MM.1S (cell line): ENCODE data around the gene GPR137B.

Experiments
- DNase-seq: peaks from one replicate; pipeline ENCODE4 v3.0.0-alpha.2; 2015
- H2AFZ ChIP-seq: fragments of 300-600 bp; sonication (generic); 2 replicates; pipeline ENCODE4 v1.6.0; 2016; ENCODE audit warnings: antibody characterized with exemption, low read length
- H3F3A ChIP-seq: fragments of 300-600 bp; sonication (generic); 2 replicates; pipeline ENCODE4 v1.6.1; 2016; ENCODE audit warnings: mild to moderate bottlenecking, antibody characterized with exemption, low read length, moderate library complexity, mixed read lengths; ENCODE audit not compliant: insufficient read depth
- H3K27ac ChIP-seq: fragments of 300-600 bp; sonication (generic); 2 replicates; pipeline ENCODE4 v1.5.1; 2016; ENCODE audit warnings: mild to moderate bottlenecking, low read length
- H3K27me3 ChIP-seq: fragments of 300-600 bp; sonication (generic); replicated peaks from 2 replicates; pipeline ENCODE4 v1.6.0; 2016; ENCODE audit warnings: low read length; ENCODE audit not compliant: insufficient read depth
- H3K36me3 ChIP-seq: fragments of 300-600 bp; sonication (generic); replicated peaks from 2 replicates; pipeline ENCODE4 v1.6.1; 2016; ENCODE audit warnings: mild to moderate bottlenecking, low read length, mixed read lengths; ENCODE audit not compliant: insufficient read depth
- H3K4me1 ChIP-seq: fragments of 300-600 bp; sonication (generic); 2 replicates; pipeline ENCODE4 v1.6.1; 2016; ENCODE audit warnings: low read length, mixed read lengths
- H3K4me2 ChIP-seq: fragments of 300-600 bp; sonication (generic); 2 replicates; pipeline ENCODE4 v1.6.0; 2016; ENCODE audit warnings: low read depth, low read length
- H3K4me3 ChIP-seq: fragments of 300-600 bp; sonication (generic); 2 replicates; pipeline ENCODE4 v1.5.1; 2016; ENCODE audit warnings: low read length, mixed read lengths
- H3K79me2 ChIP-seq: fragments of 300-600 bp; sonication (generic); 2 replicates; pipeline ENCODE4 v1.6.1; 2016; ENCODE audit warnings: mixed run types, low read length, mixed read lengths
- H3K9ac ChIP-seq: fragments of 300-600 bp; sonication (generic); 2 replicates; pipeline ENCODE4 v1.6.1; 2016; ENCODE audit warnings: low read length, mixed read lengths
- H3K9me2 ChIP-seq: fragments of 300-600 bp; sonication (generic); replicated peaks from 2 replicates; pipeline ENCODE4 v1.6.1; 2016; ENCODE audit warnings: mild to moderate bottlenecking, low read length, mixed read lengths; ENCODE audit not compliant: insufficient read depth
- H3K9me3 ChIP-seq: fragments of 300-600 bp; sonication (generic); replicated peaks from 2 replicates; pipeline ENCODE4 v1.6.1; 2016; ENCODE audit warnings: mild to moderate bottlenecking, low read length, mixed read lengths; ENCODE audit not compliant: insufficient read depth
- H4K20me1 ChIP-seq: fragments of 300-600 bp; sonication (generic); 2 replicates; pipeline ENCODE4 v1.6.1; 2016; ENCODE audit warnings: mild to moderate bottlenecking, low read length, moderate library complexity, mixed read lengths; ENCODE audit not compliant: insufficient read depth
- CTCF ChIP-seq: fragments of 300-600 bp; sonication (generic); IDR thresholded peaks from 2 replicates; pipeline ENCODE4 v1.5.1; 2016; ENCODE audit warnings: antibody characterized with exemption, low read length, mixed read lengths
- EZH2 ChIP-seq: fragments of 300-600 bp; sonication (generic); optimal IDR thresholded peaks from 2 replicates; pipeline ENCODE3; 2017; ENCODE audit warnings: low read depth, mild to moderate bottlenecking, antibody characterized with exemption, low read length, mixed read lengths
- EZH2phosphoT487 ChIP-seq: fragments of 300-600 bp; sonication (generic); IDR thresholded peaks from 2 replicates; pipeline ENCODE4 v1.6.1; 2018; ENCODE audit warnings: antibody characterized with exemption, low read length

The GPR137B gene

GRCh38 chr1:236103646-236104218 is 38.6 kb upstream of the GPR137B start:
- DNase-seq, result peak; percentile 56
- no peak overlapping the region for H3K27ac ChIP-seq
- no peaks in the 10 kb centered on the region for H3K9me3 ChIP-seq
- H3K4me2 ChIP-seq, result peak overlapping the region; percentile 57
- no peaks in the 10 kb centered on the region for H4K20me1 ChIP-seq
- no peak overlapping the region for H3K9ac ChIP-seq
- TF ChIP-seq CTCF (peak; percentile 82), EZH2phosphoT487 (no peak), EZH2 (no peak)
- H2AFZ ChIP-seq, result peak overlapping the region; percentile 70
- no peaks in the 10 kb centered on the region for H3K9me2 ChIP-seq
- no peaks in the 10 kb centered on the region for H3K4me1 ChIP-seq
- no peak overlapping the region for H3K4me3 ChIP-seq
- no peaks in the 10 kb centered on the region for H3K79me2 ChIP-seq
- H3K27me3 ChIP-seq, result 0 out of 2 replicates have a peak, but pooled peaks cover 5% of the 10 kb centered on the region
- no peaks in the 10 kb centered on the region for H3K36me3 ChIP-seq
- H3F3A ChIP-seq, result no peaks in the 10 kb centered on the region

- Histone ChIP-seq H3K9ac (no peak overlapping the region), H3K4me3 (no peak overlapping the region), H3K36me3 (no peaks in the 10 kb centered on the region), H3K79me2 (no peaks in the 10 kb centered on the region), H3K27ac (no peak overlapping the region), H3K9me2 (no peaks in the 10 kb centered on the region), H4K20me1 (no peaks in the 10 kb centered on the region), H2AFZ (no peak overlapping the region), H3K27me3 (peaks cover 11% of the 10 kb centered on the region; the same call in 1 of the 2 replicates), H3F3A (no peaks in the 10 kb centered on the region), H3K4me2 (no peak overlapping the region), H3K4me1 (no peaks in the 10 kb centered on the region), H3K9me3 (no peaks in the 10 kb centered on the region)
- DNase-seq, result no peak
- TF ChIP-seq EZH2phosphoT487, result no peak
- TF ChIP-seq EZH2, result no peak
- no peak for TF ChIP-seq CTCF
These were observed 35.0 kb upstream of the GPR137B start for GRCh38 chr1:236107121-236107907.

GRCh38 chr1:236108027-236108648 is 34.2 kb upstream of the GPR137B start:
- no peaks in the 10 kb centered on the region for H3K36me3 ChIP-seq

More at GRCh38 chr1:236108027-236108648, 34.2 kb upstream of the GPR137B start:
- no peak overlapping the region for H3K4me3 ChIP-seq
- H2AFZ ChIP-seq, result no peak overlapping the region
- H3K4me2 ChIP-seq, result no peak overlapping the region
- H4K20me1 ChIP-seq, result no peaks in the 10 kb centered on the region
- H3K4me1 ChIP-seq, result no peaks in the 10 kb centered on the region
- no peaks in the 10 kb centered on the region for H3K79me2 ChIP-seq
- DNase-seq, result no peak
- H3K27ac ChIP-seq, result no peak overlapping the region
- TF ChIP-seq EZH2phosphoT487, result no peak
- no peak for TF ChIP-seq CTCF
- no peak for TF ChIP-seq EZH2
- H3K27me3 ChIP-seq, result peaks cover 19% of the 10 kb centered on the region; the same call in 1 of the 2 replicates
- H3K9me2 ChIP-seq, result no peaks in the 10 kb centered on the region
- no peaks in the 10 kb centered on the region for H3F3A ChIP-seq
- no peaks in the 10 kb centered on the region for H3K9me3 ChIP-seq
- no peak overlapping the region for H3K9ac ChIP-seq
